ENCODE results near the gene CAPNS1.

DNA sequence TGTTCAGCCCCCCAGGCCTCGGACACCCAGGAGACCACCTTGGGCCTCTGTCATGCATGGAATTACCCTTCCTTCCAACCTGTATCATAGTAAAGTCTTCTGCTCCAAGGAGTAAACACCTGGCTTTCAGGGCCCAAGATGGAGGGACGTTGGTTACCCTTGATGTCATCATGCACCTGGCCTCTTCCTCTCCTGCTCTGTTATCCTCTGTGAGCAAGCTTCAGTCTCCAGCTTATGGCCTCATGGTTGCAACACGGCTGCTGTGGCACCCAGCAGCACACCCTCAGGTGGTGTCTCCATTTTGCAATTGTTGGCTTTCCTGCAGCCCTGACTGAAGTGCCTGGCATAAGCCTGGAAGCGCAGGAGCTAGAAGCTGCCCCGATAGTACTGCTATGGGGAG, 32.9 kb upstream of the CAPNS1 start:
- TF ChIP-seq CTCF (IDR thresholded peaks at IDR 0.05) (no peak), POLR2A (IDR thresholded peaks at IDR 0.05) (no peak)
